H1 (cell line): ENCODE data around the gene ACTL8. TPM values are rescaled to one million over a fixed set of nuclear protein-coding genes. Genes with fewer than 3 reads are reported as not detected.
A peak's percentile ranks its signal among the peaks of the same experiment; 100 is the strongest.

Source experiments
- CTCF ChIA-PET: fragments of 300-600 bp; sonication (Branson Sonifier 250); formaldehyde crosslinking; loops from one replicate; lab custom pipeline; 2021; ENCODE audit not compliant: partially characterized antibody; lab: Charles Lee
- POLR2A ChIA-PET: fragments of 300-600 bp; sonication (Branson Sonifier 250); formaldehyde crosslinking; loops from one replicate; lab custom pipeline; 2021; ENCODE audit warnings: inconsistent platforms; ENCODE audit not compliant: partially characterized antibody; lab: Charles Lee
- DNase-seq, 2 experiments: peaks; one replicate each; pipeline versions ENCODE4 v3.0.0 to v3.0.0-alpha.2; 2010 to 2022; ENCODE audit warnings: low spot score in 2 of 2, low read depth in 1 of 2, mixed read lengths in 1 of 2
- FAIRE-seq: peaks from 2 replicates; lab custom pipeline; 2011; peaks lifted over from hg19 to GRCh38; lab: Jason Lieb, UNC
- H2AFZ ChIP-seq: 2 replicates; pipeline ENCODE4 v1.8.1; 2012; ENCODE audit warnings: low read length, inconsistent platforms
- H2AK5ac ChIP-seq: 2 replicates; pipeline ENCODE4 v1.6.1; 2013; ENCODE audit warnings: low read depth, low read length
- H2BK120ac ChIP-seq: replicated peaks from 2 replicates; pipeline ENCODE3; 2013; ENCODE audit warnings: low read depth, low read length, inconsistent platforms
- H2BK12ac ChIP-seq: 2 replicates; pipeline ENCODE4 v1.6.1; 2013; ENCODE audit warnings: low read depth, low read length
- H2BK15ac ChIP-seq: 2 replicates; pipeline ENCODE4 v1.6.1; 2013; ENCODE audit warnings: low read length
- H2BK20ac ChIP-seq: 2 replicates; pipeline ENCODE4 v1.6.1; 2013; ENCODE audit warnings: low read length
- H2BK5ac ChIP-seq: 2 replicates; pipeline ENCODE4 v1.6.1; 2013; ENCODE audit warnings: low read depth, low read length
- H3K14ac ChIP-seq: 2 replicates; pipeline ENCODE4 v1.6.1; 2013; ENCODE audit warnings: inconsistent platforms; ENCODE audit not compliant: insufficient read length
- H3K18ac ChIP-seq: 2 replicates; pipeline ENCODE4 v1.6.1; 2013; ENCODE audit warnings: low read length; ENCODE audit errors: extremely low read depth
- H3K23ac ChIP-seq: 2 replicates; pipeline ENCODE4 v1.6.1; 2013; ENCODE audit warnings: inconsistent platforms; ENCODE audit not compliant: insufficient read length
- H3K23me2 ChIP-seq: 2 replicates; pipeline ENCODE4 v1.6.1; 2013; ENCODE audit warnings: low read depth, low read length
- H3K27ac ChIP-seq: 2 replicates; pipeline ENCODE4 v1.6.1; 2011; ENCODE audit warnings: low read depth, low read length, inconsistent platforms
- H3K27me3 ChIP-seq, 4 experiments: replicated peaks in 1 of 4; 1 replicate in 1 of 4; 2 replicates in 3 of 4; pipeline versions ENCODE4 v1.6.1 to v1.8.1; 2011 to 2013; ENCODE audit warnings: low read length in 3 of 4, mild to moderate bottlenecking in 3 of 4, inconsistent platforms in 2 of 4, mixed read lengths in 2 of 4, moderate library complexity in 1 of 4; ENCODE audit not compliant: control insufficient read depth in 3 of 4, insufficient read depth in 3 of 4; ENCODE audit errors: extremely low read depth in 1 of 4
- H3K36me3 ChIP-seq, 4 experiments: 2 replicates each; pipeline versions ENCODE4 v1.6.1 to v1.8.1; 2011 to 2013; ENCODE audit warnings: mild to moderate bottlenecking in 4 of 4, low read length in 3 of 4, moderate library complexity in 2 of 4, control low read depth in 1 of 4, inconsistent platforms in 1 of 4; ENCODE audit not compliant: insufficient read depth in 4 of 4, control insufficient read depth in 2 of 4
- H3K4ac ChIP-seq: replicated peaks from 2 replicates; pipeline ENCODE3; 2013; ENCODE audit warnings: low read length, low read depth, mixed read lengths, inconsistent platforms; ENCODE audit not compliant: insufficient read length
- H3K4me1 ChIP-seq, 4 experiments: replicated peaks in 1 of 4; 1 replicate in 1 of 4; 2 replicates in 3 of 4; pipeline versions ENCODE4 v1.6.1 to v1.8.1; 2011 to 2013; ENCODE audit warnings: low read length in 3 of 4, inconsistent platforms in 2 of 4, mixed read lengths in 1 of 4; ENCODE audit not compliant: insufficient read depth in 4 of 4, control insufficient read depth in 3 of 4
- H3K4me2 ChIP-seq, 2 experiments: 2 replicates each; pipeline versions ENCODE4 v1.6.1 to v1.8.1; 2011 to 2013; ENCODE audit warnings: low read depth in 2 of 2, low read length in 2 of 2, control low read depth in 1 of 2, inconsistent platforms in 1 of 2, mild to moderate bottlenecking in 1 of 2; ENCODE audit not compliant: insufficient read depth in 1 of 2
- H3K4me3 ChIP-seq, 4 experiments: fragments of 200-600, 300-600 bp in 1 of 4; sonication (generic), shearing (Covaris generic), sonication (Bioruptor Twin) in 1 of 4; 2 replicates each; pipeline versions ENCODE4 v1.5.1 to v1.8.1; 2011 to 2016; ENCODE audit warnings: low read length in 4 of 4, low read depth in 3 of 4, control low read depth in 2 of 4, inconsistent platforms in 2 of 4, mild to moderate bottlenecking in 2 of 4, mixed read lengths in 1 of 4, moderate library complexity in 1 of 4; ENCODE audit not compliant: insufficient read depth in 2 of 4; ENCODE audit errors: extremely low read depth in 1 of 4
- H3K56ac ChIP-seq: replicated peaks from 2 replicates; pipeline ENCODE3; 2013; ENCODE audit warnings: low read depth, mild to moderate bottlenecking, mixed read lengths, low read length, inconsistent platforms; ENCODE audit not compliant: insufficient read length
- H3K79me1 ChIP-seq: 2 replicates; pipeline ENCODE4 v1.6.1; 2013; ENCODE audit warnings: low read depth, low read length, control low read depth
- H3K79me2 ChIP-seq, 2 experiments: 2 replicates each; pipeline versions ENCODE4 v1.6.1 to v1.8.1; 2012 to 2013; ENCODE audit warnings: low read length in 2 of 2, mild to moderate bottlenecking in 2 of 2, inconsistent platforms in 1 of 2; ENCODE audit not compliant: insufficient read depth in 2 of 2, control insufficient read depth in 1 of 2
- H3K9ac ChIP-seq, 4 experiments: replicated peaks in 1 of 4; 1 replicate in 1 of 4; 2 replicates in 3 of 4; pipeline versions ENCODE4 v1.6.1 to v1.8.1; 2011 to 2013; ENCODE audit warnings: low read depth in 3 of 4, low read length in 3 of 4, control low read depth in 2 of 4, mild to moderate bottlenecking in 2 of 4, moderate library complexity in 2 of 4, inconsistent platforms in 1 of 4; ENCODE audit errors: extremely low read depth in 1 of 4
- H3K9me3 ChIP-seq, 2 experiments: 2 replicates each; pipeline versions ENCODE4 v1.6.1 to v1.8.1; 2012 to 2013; ENCODE audit warnings: mild to moderate bottlenecking in 2 of 2, moderate library complexity in 2 of 2, control low read depth in 1 of 2, inconsistent platforms in 1 of 2, low read depth in 1 of 2, low read length in 1 of 2, mixed read lengths in 1 of 2; ENCODE audit not compliant: insufficient read depth in 2 of 2
- H4K20me1 ChIP-seq, 2 experiments: replicated peaks in 1 of 2; 2 replicates each; pipeline versions ENCODE3 to v1.8.1; 2011 to 2013; ENCODE audit warnings: inconsistent platforms in 2 of 2, low read length in 2 of 2, mild to moderate bottlenecking in 1 of 2; ENCODE audit not compliant: insufficient read depth in 2 of 2, control insufficient read depth in 1 of 2
- H4K5ac ChIP-seq: 2 replicates; pipeline ENCODE4 v1.6.1; 2013; ENCODE audit warnings: low read length, low read depth, mixed read lengths, inconsistent platforms; ENCODE audit not compliant: insufficient read length
- H4K8ac ChIP-seq: 2 replicates; pipeline ENCODE4 v1.8.0; 2013; ENCODE audit warnings: mild to moderate bottlenecking, moderate library complexity, low read length, inconsistent platforms; ENCODE audit not compliant: insufficient read depth; ENCODE audit errors: extremely low read depth
- H4K91ac ChIP-seq: replicated peaks from 2 replicates; pipeline ENCODE3; 2013; ENCODE audit warnings: low read length, mixed read lengths, inconsistent platforms; ENCODE audit not compliant: insufficient read length
- ASH2L ChIP-seq: fragments of 200-600, 300-600 bp; sonication (generic); IDR thresholded peaks from one replicate; pipeline ENCODE4 v1.7.1; 2017; ENCODE audit warnings: low read length
- BRCA1 ChIP-seq: IDR thresholded peaks from 2 replicates; pipeline ENCODE4 v1.6.1; 2012; ENCODE audit warnings: low read depth, low read length, improper control_type of control experiment
- RBBP5 ChIP-seq: IDR thresholded peaks from 2 replicates; pipeline ENCODE4 v1.7.1; 2012; ENCODE audit warnings: low read depth, mild to moderate bottlenecking, inconsistent platforms, low read length, moderate library complexity, borderline replicate concordance
- SIN3A ChIP-seq, 2 experiments: IDR thresholded peaks in 1 of 2; conservative IDR thresholded peaks in 1 of 2; 2 replicates each; pipeline ENCODE4 v1.6.1; 2011 to 2012; ENCODE audit warnings: low read length in 2 of 2, improper control_type of control experiment in 1 of 2, low read depth in 1 of 2, mild to moderate bottlenecking in 1 of 2
- SP1 ChIP-seq: IDR thresholded peaks from 2 replicates; pipeline ENCODE4 v1.6.1; 2011; ENCODE audit warnings: low read depth, low read length
- SUZ12 ChIP-seq: fragments of 200-600 bp; sonication (generic); IDR thresholded peaks from 2 replicates; pipeline ENCODE4 v1.6.1; 2012; ENCODE audit warnings: mild to moderate bottlenecking, inconsistent platforms, low read length, moderate library complexity, mixed read lengths
- TAF1 ChIP-seq: IDR thresholded peaks from 2 replicates; pipeline ENCODE4 v1.6.1; 2011; ENCODE audit warnings: mild to moderate bottlenecking, low read depth, low read length
- YY1 ChIP-seq: IDR thresholded peaks from 2 replicates; pipeline ENCODE4 v1.6.1; 2011; ENCODE audit warnings: low read depth, mild to moderate bottlenecking, low read length
- WGBS, 2 experiments: shearing (Covaris generic) in 1 of 2; methylation state at CpG; one replicate each; pipeline versions ENCODE4 v1.1.6 to v1.1.7; 2013 to 2015; ENCODE audit warnings: low lambda C conversion rate in 2 of 2, mixed read lengths in 2 of 2, inconsistent platforms in 1 of 2, low coverage in 1 of 2, missing lambda C conversion rate in 1 of 2; ENCODE audit not compliant: insufficient replicate concordance in 2 of 2, insufficient coverage in 1 of 2, insufficient read length in 1 of 2; ENCODE audit errors: extremely low coverage in 1 of 2, missing lambda C conversion rate in 1 of 2; 5-methylcytosine and 5-hydroxymethylcytosine counted together
- polyA plus RNA-seq, 7 experiments: library from polyadenylated mRNA; depleted of rRNA in 3 of 7; stranded (reverse) in 5 of 7; unstranded in 2 of 7; fragments of >200 nt in 5 of 7; fragments of 200-250 nt in 2 of 7; gene quantifications; 1 replicate in 5 of 7; 2 replicates in 1 of 7; 4 replicates in 1 of 7; pipeline versions ENCODE4 v1.2.1 to v1.2.3, GENCODE V29; 2011 to 2013; ENCODE audit warnings: missing spikeins in 2 of 7, mixed read lengths in 2 of 7
- total RNA-seq: library from RNA; stranded (reverse); fragmentation: NEBNext Ultra II Directional; extraction: Animal tissue kit (Norgen Biotek cat#: 25700); gene quantifications from 2 replicates; pipeline ENCODE4 v1.2.1, GENCODE V29; 2021

ACTL8 gene
- total and polyA plus RNA-seq, 2 of the 8 experiments (the other 6 are each of a cell fraction or from before 2014, with no cell fraction given) = 0.33 to 0.47 TPM

DNA sequence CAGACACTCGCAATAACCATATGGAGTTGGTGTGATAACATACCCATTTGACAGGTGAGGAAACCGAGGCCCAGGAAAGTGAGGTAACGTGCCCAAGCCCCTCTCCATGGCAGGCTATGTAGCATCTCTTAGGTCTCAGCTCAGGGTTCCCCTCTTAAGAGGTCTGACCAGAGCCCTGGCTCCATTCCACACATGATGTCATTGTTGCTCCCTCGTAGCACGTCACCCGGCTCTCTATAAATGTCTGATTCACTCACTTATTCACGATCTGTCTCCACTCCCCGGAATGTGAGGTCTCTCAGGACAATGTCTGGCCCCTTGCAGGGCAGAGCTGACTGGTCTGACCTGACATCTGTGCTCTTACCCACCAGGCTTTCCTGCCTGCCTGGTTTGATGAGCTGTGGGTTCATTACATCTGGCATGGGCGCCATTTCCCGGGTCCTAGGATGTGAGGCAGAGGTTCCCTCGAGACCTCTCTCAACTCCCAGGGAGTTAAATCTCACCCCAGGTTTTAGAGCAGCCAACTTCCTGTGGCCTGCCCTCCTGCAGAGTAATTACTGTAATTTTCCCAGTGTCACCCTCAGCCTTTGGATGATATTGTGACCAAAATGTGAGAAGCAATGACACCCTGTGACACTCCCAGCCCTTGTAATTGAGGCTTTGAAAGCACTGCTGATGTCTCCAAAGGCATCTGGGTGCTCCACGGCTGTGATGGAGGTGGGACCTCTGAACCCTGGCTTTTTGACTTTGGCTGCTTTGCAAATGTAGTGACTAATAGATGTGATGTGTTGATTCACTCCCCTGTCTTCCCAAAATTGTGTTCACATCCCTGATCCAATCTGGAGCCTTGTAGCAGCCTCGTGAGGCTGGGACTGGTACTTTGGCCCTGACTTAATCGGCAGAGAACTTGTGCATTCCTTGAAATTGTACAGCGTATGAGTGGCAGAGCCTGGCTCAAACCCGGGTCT, 10.6 kb downstream of the ACTL8 start:
- no peaks in the 10 kb centered on the region for H3K23me2 ChIP-seq
- H3K4me3 ChIP-seq = no peak overlapping the region
- H2BK20ac ChIP-seq = no peak overlapping the region
- H2BK5ac ChIP-seq = no peak overlapping the region
- no peak overlapping the region for H3K23ac ChIP-seq
- no peaks in the 10 kb centered on the region for H3K9me3 ChIP-seq
- 90% methylated on average over 16 of the region's 16 CpGs; no CpG with 5 or more reads in 1 of the 2 experiments for WGBS, 2 experiments
- no peak overlapping the region for H4K91ac ChIP-seq
- ChIA-PET CTCF (interaction anchor here (1.0 to 6.4 kb wide), 3 partner anchors 8 to 104 kb away, joined by 4 to 27 read pairs (median 24); no protein-coding TSS in a partner anchor), POLR2A (no interaction called here)
- H3K14ac ChIP-seq = no peak overlapping the region
- 0 out of 2 replicates have a peak overlapping the region, but pooled peaks have one; percentile 46 for H2BK15ac ChIP-seq
- H3K56ac ChIP-seq = no peak overlapping the region
- no peaks in the 10 kb centered on the region for H3K27me3 ChIP-seq
- no peak for TF ChIP-seq ASH2L
- TF ChIP-seq SP1 = no peak
- no peak for TF ChIP-seq BRCA1
- no peak for TF ChIP-seq RBBP5
- TF ChIP-seq YY1 = no peak
- no peak for TF ChIP-seq TAF1
- no peak for TF ChIP-seq SUZ12
- TF ChIP-seq SIN3A (conservative IDR thresholded peaks at IDR 0.05 in 1 of 2, IDR thresholded peaks at IDR 0.05 in 1 of 2; ENCODE audit: low read depth in 1 of 2, low read length in 2 of 2) = no peak
- H3K36me3 ChIP-seq = no peaks in the 10 kb centered on the region
- no peak overlapping the region for H3K4ac ChIP-seq
- H3K9ac ChIP-seq = no peak overlapping the region
- H4K8ac ChIP-seq = no peak overlapping the region
- H2BK120ac ChIP-seq = no peak overlapping the region
- H3K4me2 ChIP-seq = no peak overlapping the region
- no peak overlapping the region for H3K18ac ChIP-seq
- no peak for DNase-seq
- H2AFZ ChIP-seq = no peak overlapping the region
- no peak overlapping the region for H4K5ac ChIP-seq
- no peak overlapping the region for H3K27ac ChIP-seq
- no peak for FAIRE-seq
- H2AK5ac ChIP-seq = peak overlapping the region; percentile 13; the same call in 1 of the 2 replicates
- no peak overlapping the region for H2BK12ac ChIP-seq
- no peaks in the 10 kb centered on the region; a peak in 1 of 7 replicates for H3K4me1 ChIP-seq
- no peaks in the 10 kb centered on the region for H3K79me1 ChIP-seq
- H3K79me2 ChIP-seq = no peaks in the 10 kb centered on the region
- no peaks in the 10 kb centered on the region for H4K20me1 ChIP-seq
